Bronchial epithelial cell (primary cell): ENCODE results near the gene PLPP4. TPM values are rescaled to one million over a fixed set of nuclear protein-coding genes. Genes with fewer than 3 reads are reported as not detected.

ENCODE experiments used
- DNase-seq: peaks from one replicate; pipeline ENCODE4 v3.0.0-alpha.2; 2010; ENCODE audit warnings: low read depth
- FAIRE-seq: peaks from 2 replicates; lab custom pipeline; 2011; peaks lifted over from hg19 to GRCh38; lab: Jason Lieb, UNC
- H3K27me3 ChIP-seq: 2 replicates; pipeline ENCODE4 v1.5.1; 2011; ENCODE audit warnings: low read length; ENCODE audit not compliant: control insufficient read depth, insufficient read depth
- H3K36me3 ChIP-seq: 2 replicates; pipeline ENCODE4 v1.5.1; 2011; ENCODE audit warnings: low read length; ENCODE audit not compliant: control insufficient read depth, insufficient read depth
- H3K4me3 ChIP-seq: 2 replicates; pipeline ENCODE4 v1.5.1; 2011; ENCODE audit warnings: mild to moderate bottlenecking, low read depth, low read length, control low read depth
- total RNA-seq: library from RNA; depleted of rRNA; stranded (reverse); fragments of >200 nt; gene quantifications from 2 replicates; pipeline ENCODE4 v1.2.1, GENCODE V29; 2014
- TF ChIP-seq, protein P1 (sequence below): IDR thresholded peaks from 2 replicates; pipeline ENCODE4 v1.5.1; 2011; ENCODE audit warnings: mild to moderate bottlenecking, moderate library complexity, low read length, control low read depth, inconsistent platforms; ENCODE audit not compliant: insufficient read depth, severe bottlenecking

The PLPP4 gene
- total RNA-seq, 1 donor from 2014 or later: 0.26 TPM

DNA sequence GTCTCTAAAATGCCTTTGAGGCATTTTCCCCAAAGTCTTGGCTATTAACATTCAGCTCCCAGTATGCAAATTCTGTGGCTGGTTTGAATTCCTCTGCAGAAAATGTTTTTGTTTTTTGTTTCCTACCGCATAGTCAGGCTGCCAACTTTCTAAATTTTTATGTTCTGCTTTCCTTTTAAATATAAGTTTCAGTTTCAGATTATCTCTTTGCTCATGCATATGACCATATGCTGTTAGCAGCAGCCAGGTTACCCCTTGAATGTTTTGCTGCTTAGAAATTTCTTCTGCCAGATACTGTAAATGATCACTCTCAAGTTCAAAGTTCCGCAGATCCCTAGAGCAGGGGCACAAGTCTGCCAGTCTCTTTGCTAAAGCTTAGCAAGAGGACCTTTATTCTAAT lies 96.9 kb downstream of the PLPP4 start:
- TF ChIP-seq, protein P1, sequence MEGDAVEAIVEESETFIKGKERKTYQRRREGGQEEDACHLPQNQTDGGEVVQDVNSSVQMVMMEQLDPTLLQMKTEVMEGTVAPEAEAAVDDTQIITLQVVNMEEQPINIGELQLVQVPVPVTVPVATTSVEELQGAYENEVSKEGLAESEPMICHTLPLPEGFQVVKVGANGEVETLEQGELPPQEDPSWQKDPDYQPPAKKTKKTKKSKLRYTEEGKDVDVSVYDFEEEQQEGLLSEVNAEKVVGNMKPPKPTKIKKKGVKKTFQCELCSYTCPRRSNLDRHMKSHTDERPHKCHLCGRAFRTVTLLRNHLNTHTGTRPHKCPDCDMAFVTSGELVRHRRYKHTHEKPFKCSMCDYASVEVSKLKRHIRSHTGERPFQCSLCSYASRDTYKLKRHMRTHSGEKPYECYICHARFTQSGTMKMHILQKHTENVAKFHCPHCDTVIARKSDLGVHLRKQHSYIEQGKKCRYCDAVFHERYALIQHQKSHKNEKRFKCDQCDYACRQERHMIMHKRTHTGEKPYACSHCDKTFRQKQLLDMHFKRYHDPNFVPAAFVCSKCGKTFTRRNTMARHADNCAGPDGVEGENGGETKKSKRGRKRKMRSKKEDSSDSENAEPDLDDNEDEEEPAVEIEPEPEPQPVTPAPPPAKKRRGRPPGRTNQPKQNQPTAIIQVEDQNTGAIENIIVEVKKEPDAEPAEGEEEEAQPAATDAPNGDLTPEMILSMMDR: no peak
- DNase-seq (no peak), FAIRE-seq (no peak)
- Histone ChIP-seq H3K4me3 (no peak overlapping the region), H3K36me3 (no peaks in the 10 kb centered on the region), H3K27me3 (peaks cover 2% of the 10 kb centered on the region)

DNA sequence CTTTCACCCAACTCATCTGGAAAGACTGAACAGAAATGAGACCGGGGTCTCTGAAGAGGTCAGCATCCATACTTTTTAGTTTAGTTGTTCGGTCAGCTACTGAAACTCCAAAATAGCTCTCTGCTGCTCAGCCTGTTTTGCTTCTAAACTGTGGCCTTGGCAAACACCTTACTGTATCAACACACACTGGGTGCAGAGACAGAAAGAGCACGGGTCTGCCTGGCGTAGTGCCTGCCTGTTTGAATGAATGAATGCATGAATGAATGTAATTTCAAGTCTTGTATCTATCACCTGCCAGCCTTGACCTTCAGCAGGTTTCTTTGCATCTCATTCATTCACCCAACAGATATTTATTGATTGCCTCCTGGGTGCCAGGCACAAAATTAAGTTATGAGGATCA lies 98.4 kb downstream of the PLPP4 start:
- H3K4me3 ChIP-seq: no peak overlapping the region
- no peak for DNase-seq
- TF ChIP-seq, protein P1: no peak
- FAIRE-seq: no peak
- no peaks in the 10 kb centered on the region for H3K36me3 ChIP-seq
- peaks cover 2% of the 10 kb centered on the region for H3K27me3 ChIP-seq

- H3K27me3 ChIP-seq: peaks cover 2% of the 10 kb centered on the region
- FAIRE-seq (no peak), DNase-seq (no peak)
Observed at GRCh38 chr10:120555842-120556532, 99.0 kb downstream of the PLPP4 start.

GRCh38 chr10:120557311-120557710 lies 100.3 kb downstream of the PLPP4 start:
- no peak for FAIRE-seq
- DNase-seq: no peak
- H3K36me3 ChIP-seq: no peaks in the 10 kb centered on the region
- peaks cover 2% of the 10 kb centered on the region for H3K27me3 ChIP-seq
- H3K4me3 ChIP-seq: no peak overlapping the region
- TF ChIP-seq, protein P1: no peak

More at GRCh38 chr10:120555842-120556532, 99.0 kb downstream of the PLPP4 start:
- H3K36me3 ChIP-seq: no peaks in the 10 kb centered on the region
- H3K4me3 ChIP-seq: no peak overlapping the region
- TF ChIP-seq, protein P1: no peak

- Histone ChIP-seq H3K27me3 (peaks cover 2% of the 10 kb centered on the region), H3K36me3 (no peaks in the 10 kb centered on the region), H3K4me3 (no peak overlapping the region)
- FAIRE-seq: no peak
- DNase-seq: no peak
- TF ChIP-seq, protein P1: no peak
Observed at GRCh38 chr10:120559800-120560199, 102.8 kb downstream of the PLPP4 start.

DNA sequence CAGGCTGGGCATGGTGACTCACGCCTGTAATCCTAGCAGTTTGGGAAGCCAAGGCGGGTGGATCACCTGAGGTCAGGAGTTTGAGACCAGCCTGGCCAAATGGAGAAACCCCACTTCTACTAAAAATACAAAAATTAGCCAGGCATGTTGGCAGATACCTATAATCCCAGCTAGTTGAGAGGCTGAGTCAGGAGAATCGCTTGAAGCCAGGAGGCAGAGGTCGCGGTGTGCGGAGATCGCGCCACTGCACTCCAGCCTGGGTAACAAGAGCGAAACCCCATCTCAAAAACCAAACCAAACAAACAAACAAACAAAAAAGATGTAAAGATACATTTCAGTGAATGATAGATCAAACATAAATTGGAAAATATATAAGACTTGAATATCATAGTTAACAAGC lies 105.9 kb downstream of the PLPP4 start:
- H3K36me3 ChIP-seq: no peaks in the 10 kb centered on the region
- H3K27me3 ChIP-seq: no peaks in the 10 kb centered on the region
- no peak for FAIRE-seq
- no peak for DNase-seq
- TF ChIP-seq, protein P1: no peak
- no peak overlapping the region for H3K4me3 ChIP-seq
